ENCODE results near the gene C18orf54.

The C18orf54 gene

DNA sequence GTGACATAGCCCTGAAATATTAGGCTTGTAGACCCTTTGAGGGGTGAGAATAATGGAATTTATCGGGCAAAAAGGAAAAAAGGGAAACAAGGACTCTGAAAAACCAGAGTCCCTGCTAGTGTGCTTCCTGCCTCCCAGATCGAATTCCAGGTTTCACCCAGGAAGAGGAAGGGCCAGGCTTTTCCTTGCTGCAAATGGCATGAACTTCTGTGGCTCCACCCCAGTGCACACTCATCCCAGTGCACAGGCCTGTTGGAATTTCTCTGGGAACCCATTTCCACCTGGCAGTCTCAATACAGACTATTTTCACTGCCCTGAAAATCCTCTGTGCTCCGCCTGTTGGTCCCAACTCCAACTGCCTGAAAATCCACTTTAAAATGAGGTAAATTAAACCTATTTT is 29.9 kb downstream of the C18orf54 start:
- DNase-seq: no peak

GRCh38 chr18:54388203-54389142 is 30.8 kb downstream of the C18orf54 start:
- DNase-seq: no peak

DNA sequence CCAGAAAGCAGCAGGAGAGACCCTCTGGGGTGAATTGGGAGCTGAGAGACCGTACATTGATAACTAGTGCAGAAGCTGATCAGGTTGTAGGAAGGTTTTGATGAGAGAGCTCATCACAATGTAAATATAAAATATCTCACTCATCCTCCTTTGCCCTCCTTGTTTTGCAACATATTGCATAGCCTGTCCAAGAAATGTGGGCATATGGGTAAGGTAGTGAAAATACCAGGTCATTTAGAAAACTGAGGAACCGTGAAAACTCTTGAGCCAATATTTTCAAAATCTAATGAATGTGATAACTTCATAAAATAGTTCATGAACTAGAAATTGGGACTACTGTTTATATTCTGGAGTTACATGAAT is 31.4 kb downstream of the C18orf54 start:
- DNase-seq: no peak

GRCh38 chr18:54390838-54391237 is 33.1 kb downstream of the C18orf54 start:
- DNase-seq: no peak

GRCh38 chr18:54392543-54393023 is 34.9 kb downstream of the C18orf54 start:
- DNase-seq: no peak

DNA sequence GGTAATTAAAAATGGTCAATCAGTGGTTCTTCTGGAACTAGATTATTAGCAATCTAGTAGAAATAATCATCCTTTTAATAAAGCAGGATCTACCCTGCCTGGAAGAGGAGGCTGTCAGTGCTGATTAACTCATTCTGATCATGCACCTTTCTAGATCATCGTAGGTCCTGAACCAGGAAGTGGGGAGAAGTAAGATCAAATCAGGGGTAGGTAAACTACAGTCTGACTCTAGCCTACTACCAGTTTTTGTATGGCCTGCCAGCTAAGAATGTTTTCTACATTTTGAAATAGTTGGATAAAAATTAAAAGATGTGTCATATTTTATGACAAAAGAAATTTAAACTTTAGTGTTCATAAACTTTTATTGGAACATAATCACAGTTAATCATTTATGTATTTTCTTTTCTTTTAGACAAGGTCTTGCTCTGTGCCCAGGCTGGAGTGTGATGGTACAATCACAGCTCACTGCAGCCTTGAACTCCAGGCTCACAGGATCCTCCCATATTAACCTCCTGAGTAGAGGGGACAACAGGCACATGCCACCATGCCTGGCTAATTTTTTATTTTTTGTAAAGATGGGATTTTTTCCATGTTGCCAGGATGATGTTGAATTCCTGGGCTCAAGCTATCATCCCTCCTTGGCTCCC is 36.1 kb downstream of the C18orf54 start:
- no peak for DNase-seq

- no peak for DNase-seq
Observed at GRCh38 chr18:54396760-54397159, 39.1 kb downstream of the C18orf54 start.

DNA sequence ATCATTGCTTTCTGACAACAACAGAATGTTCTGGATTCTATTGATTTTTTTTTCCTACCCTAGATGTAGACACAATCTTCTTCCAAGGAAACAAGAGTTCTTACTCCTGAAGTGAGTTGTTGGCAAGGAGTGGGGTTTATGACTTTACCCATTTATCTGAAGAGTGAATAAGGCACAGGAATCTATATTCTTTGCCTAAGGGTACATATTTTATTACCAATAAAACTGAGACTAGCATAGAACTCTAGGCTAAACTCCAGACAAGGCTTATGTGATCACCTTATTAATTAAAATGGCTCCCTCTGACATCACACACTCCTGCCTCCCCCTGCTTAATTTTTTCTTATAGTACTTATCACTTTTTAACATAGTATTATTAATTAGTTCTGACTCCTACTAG is 47.6 kb downstream of the C18orf54 start:
- no peak for DNase-seq

GRCh38 chr18:54411781-54412180 is 54.1 kb downstream of the C18orf54 start:
- DNase-seq: no peak

DNA sequence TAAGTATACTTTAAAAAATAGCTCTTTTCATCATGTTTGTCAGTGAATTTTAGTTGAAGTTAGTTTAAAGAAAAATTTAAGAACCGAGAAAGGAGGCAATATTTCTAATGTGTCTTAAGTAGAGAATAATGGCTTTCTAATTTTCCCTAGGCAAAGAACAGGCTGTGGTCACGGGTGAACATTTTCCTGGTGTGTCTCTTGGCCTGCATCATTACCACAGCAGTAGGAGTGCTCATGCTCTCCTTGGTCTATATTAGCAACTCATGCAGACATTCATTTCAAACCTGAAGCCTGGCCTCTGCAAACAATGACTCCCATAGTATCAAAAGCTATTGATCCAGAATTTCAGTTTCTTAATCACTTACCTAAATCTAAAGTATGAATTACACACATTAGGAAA is 57.4 kb downstream of the C18orf54 start:
- no peak for DNase-seq

DNA sequence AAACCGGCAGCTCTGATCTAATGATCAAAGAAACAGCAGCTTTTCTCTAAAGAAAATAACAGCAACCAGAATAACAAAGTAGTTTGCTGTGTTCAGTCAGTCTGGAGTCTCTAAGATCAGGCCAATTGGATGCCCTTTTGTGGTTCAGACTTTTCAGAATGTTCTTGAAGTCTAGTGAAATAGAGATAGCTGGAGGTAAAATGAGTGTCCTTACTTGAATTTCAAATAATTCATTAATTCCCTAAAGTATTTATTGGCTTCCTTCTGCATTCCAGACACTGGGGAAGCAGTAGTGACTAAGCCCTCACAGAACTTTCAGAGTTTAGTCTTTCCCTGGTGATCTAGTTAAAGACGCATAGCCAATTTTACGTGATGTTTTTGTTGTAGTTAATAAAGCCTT is 58.7 kb downstream of the C18orf54 start:
- no peak for DNase-seq

- no peak for DNase-seq
Observed at GRCh38 chr18:54423831-54424230, 66.1 kb downstream of the C18orf54 start.

DNA sequence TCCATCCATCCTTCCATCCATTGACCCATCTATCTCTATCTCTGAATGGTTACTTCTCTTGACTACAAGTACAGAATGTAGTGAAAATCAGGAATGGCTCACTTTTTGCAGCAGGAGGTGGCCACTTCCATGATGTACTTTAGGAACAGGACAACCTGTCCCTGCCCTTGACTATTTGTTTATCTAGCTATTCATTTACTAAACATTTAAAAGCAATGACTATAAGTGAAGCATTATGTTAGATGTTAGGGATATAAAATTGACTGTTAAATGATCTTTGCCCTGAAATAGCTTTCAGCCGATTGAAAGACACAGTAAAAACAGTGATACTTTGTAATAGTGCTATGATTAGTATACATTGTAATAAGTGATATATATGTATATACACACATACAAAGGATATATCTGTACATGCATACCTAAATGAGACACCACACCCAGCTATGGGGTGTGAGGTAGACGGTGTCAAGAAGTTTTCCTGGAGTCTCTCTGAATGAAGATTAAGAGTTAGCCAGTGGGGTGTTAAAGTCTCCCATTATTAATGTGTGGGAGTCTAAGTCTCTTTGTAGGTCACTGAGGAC is 68.5 kb downstream of the C18orf54 start:
- no peak for DNase-seq
